ENCODE results near the gene LIPA. TPM values are rescaled to one million over a fixed set of nuclear protein-coding genes. Genes with fewer than 3 reads are reported as not detected.
A peak's percentile ranks its signal among the peaks of the same experiment; 100 is the strongest.
"Not testable (repeated sequence)": the region's sequence is repeated elsewhere in the genome, so short reads cannot be mapped to it uniquely, and the experiment has no call there.

The LIPA gene
- total RNA-seq, 1 experiment from 2014 or later, result 40.3 TPM

DNA sequence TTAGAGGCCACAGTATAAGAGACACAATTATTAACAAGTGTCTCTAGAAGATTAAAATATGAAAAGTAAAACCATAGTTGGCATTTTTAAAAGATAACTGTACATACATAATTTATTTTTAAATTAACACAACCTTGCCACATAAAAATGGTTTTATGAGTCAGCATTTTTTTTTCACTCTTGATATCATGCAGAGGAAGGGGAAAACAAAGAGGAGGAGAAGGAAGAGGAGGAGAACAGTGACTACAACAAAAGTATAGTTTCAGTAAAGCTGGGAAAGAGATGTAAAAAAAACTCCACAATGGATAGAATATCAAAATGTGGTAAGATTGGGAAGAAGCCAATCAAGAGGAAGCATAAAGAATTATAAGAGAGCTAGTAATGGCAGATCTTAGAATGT, 78.5 kb downstream of the LIPA start:
- Histone ChIP-seq H3K27me3 (replicated peaks; ENCODE audit: insufficient read depth, low read depth, low read length, poor library complexity) (no peaks in the 10 kb centered on the region), H3K27ac (ENCODE audit: low read depth, low read length, poor library complexity, severe bottlenecking) (peak overlapping the region; percentile 58), H3K9me3 (ENCODE audit: low read depth, low read length, poor library complexity, severe bottlenecking) (no peaks in the 10 kb centered on the region), H3K4me1 (ENCODE audit: insufficient read depth, low read length, poor library complexity, severe bottlenecking) (peaks cover 11% of the 10 kb centered on the region), H3K36me3 (ENCODE audit: insufficient read depth, low read length, poor library complexity, severe bottlenecking) (no peaks in the 10 kb centered on the region), H3K4me3 (ENCODE audit: low read depth, low read length, poor library complexity, severe bottlenecking) (no peak overlapping the region)
- BruUV-seq (replicated peaks), result no TSS peak
- intact Hi-C loops (cut with micrococcal nuclease; ENCODE audit: unreplicated experiment), result no loop called here
- no peak for DNase-seq (ENCODE audit: low spot score)
- TF ChIP-seq, protein P1, sequence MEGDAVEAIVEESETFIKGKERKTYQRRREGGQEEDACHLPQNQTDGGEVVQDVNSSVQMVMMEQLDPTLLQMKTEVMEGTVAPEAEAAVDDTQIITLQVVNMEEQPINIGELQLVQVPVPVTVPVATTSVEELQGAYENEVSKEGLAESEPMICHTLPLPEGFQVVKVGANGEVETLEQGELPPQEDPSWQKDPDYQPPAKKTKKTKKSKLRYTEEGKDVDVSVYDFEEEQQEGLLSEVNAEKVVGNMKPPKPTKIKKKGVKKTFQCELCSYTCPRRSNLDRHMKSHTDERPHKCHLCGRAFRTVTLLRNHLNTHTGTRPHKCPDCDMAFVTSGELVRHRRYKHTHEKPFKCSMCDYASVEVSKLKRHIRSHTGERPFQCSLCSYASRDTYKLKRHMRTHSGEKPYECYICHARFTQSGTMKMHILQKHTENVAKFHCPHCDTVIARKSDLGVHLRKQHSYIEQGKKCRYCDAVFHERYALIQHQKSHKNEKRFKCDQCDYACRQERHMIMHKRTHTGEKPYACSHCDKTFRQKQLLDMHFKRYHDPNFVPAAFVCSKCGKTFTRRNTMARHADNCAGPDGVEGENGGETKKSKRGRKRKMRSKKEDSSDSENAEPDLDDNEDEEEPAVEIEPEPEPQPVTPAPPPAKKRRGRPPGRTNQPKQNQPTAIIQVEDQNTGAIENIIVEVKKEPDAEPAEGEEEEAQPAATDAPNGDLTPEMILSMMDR (conservative IDR thresholded peaks at IDR 0.05; ENCODE audit: low read depth, low read length), result no peak
- TF ChIP-seq EZH2 (IDR thresholded peaks at IDR 0.05; ENCODE audit: borderline replicate concordance, low read depth, low read length, poor library complexity, severe bottlenecking), result no peak
- CTCF ChIA-PET, result no interaction called here
- POLR2A ChIA-PET (ENCODE audit: low non-redundant PET), result no interaction called here

DNA sequence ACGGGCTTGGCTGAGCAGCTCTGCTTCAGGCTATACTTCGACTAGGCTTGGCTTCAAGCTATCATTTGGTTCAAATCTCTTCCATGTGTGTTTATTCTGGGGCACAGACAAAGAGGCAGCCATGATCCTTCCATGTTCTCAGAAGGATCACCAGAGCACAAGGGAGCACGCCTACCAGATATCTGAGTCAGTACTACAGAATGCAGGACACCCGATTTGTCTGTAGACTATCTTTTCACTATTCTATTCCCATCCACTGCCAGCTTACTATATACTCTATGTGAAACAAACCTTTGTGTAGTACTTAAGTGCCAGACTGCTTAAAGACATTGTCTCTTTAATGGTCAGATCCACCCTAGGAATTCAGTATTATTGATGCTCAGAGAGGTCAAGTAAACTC, 79.6 kb downstream of the LIPA start:
- H3K36me3 ChIP-seq (ENCODE audit: insufficient read depth, low read length, poor library complexity, severe bottlenecking), result no peaks in the 10 kb centered on the region
- H3K27ac ChIP-seq (ENCODE audit: low read depth, low read length, poor library complexity, severe bottlenecking), result no peak overlapping the region
- DNase-seq (ENCODE audit: low spot score), result no peak
- H3K27me3 ChIP-seq (replicated peaks; ENCODE audit: insufficient read depth, low read depth, low read length, poor library complexity), result no peaks in the 10 kb centered on the region
- no peaks in the 10 kb centered on the region for H3K9me3 ChIP-seq (ENCODE audit: low read depth, low read length, poor library complexity, severe bottlenecking)
- no peak for TF ChIP-seq EZH2 (IDR thresholded peaks at IDR 0.05; ENCODE audit: borderline replicate concordance, low read depth, low read length, poor library complexity, severe bottlenecking)
- TF ChIP-seq, protein P1 (conservative IDR thresholded peaks at IDR 0.05; ENCODE audit: low read depth, low read length), result no peak
- POLR2A ChIA-PET (ENCODE audit: low non-redundant PET), result no interaction called here
- H3K4me3 ChIP-seq (ENCODE audit: low read depth, low read length, poor library complexity, severe bottlenecking), result no peak overlapping the region
- CTCF ChIA-PET, result no interaction called here
- BruUV-seq (replicated peaks), result no TSS peak
- intact Hi-C loops (cut with micrococcal nuclease; ENCODE audit: unreplicated experiment), result no loop called here
- H3K4me1 ChIP-seq (ENCODE audit: insufficient read depth, low read length, poor library complexity, severe bottlenecking), result peaks cover 11% of the 10 kb centered on the region

DNA sequence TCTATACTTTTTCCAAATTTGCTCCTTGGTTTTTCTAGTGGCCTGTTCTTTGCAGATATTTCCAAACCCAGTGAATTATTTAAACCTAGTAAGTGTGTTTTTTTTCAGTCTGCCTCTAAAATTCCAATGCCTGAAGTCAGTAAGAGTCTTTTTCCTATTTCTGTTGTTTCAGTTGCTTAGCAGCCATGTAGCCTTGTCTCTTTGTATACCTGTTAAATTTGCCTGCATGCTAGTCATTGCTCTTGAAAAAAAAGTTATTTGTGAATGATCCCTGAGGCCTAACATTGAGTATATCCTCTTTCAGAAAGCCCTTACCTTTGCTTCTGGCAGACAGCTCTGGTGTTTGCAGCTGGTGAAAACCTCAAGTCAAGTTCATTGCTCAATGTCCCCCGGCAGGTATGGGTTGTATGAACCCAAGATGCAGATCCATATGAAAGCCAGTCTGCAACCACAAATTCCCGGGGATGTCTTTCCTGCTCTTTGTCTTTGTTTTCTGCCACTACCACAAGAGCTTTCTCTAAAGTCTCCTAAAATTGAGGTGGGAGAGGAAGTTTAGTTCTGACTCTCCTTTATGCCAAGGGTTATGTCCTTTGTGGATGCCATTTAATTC, 80.2 kb downstream of the LIPA start:
- intact Hi-C loops (cut with micrococcal nuclease; ENCODE audit: unreplicated experiment), result no loop called here
- CTCF ChIA-PET, result no interaction called here
- BruUV-seq (replicated peaks), result no TSS peak

DNA sequence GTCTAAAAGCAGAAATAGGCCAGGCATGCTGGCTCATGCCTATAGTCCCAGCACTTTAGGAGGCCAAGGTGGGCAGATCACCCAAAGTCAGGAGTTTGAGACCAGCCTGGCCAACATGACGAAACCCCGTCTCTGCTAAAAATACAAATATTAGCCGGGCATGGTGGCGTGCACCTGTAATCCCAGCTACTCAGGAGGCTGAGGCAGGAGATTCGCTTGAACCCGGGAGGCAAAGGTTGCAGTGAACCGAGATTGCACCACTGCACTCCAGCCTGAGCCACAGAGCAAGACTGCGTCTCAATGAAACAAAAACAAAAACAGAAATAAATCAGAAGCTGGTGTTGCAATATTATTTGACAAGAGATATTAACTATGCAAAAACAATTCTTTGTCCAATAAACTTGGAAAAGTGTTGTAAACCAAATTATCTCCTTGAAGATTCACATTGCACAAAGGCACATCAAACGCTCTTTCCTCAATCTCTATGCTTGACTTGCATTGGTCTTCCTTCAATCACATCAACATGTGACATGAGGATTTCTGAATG, 83.1 kb downstream of the LIPA start:
- H3K36me3 ChIP-seq (ENCODE audit: insufficient read depth, low read length, poor library complexity, severe bottlenecking); BruUV-seq (replicated peaks); DNase-seq (ENCODE audit: low spot score); H3K27ac ChIP-seq (ENCODE audit: low read depth, low read length, poor library complexity, severe bottlenecking); H3K27me3 ChIP-seq (replicated peaks; ENCODE audit: insufficient read depth, low read depth, low read length, poor library complexity); CTCF ChIA-PET; POLR2A ChIA-PET (ENCODE audit: low non-redundant PET); intact Hi-C loops (cut with micrococcal nuclease; ENCODE audit: unreplicated experiment); H3K9me3 ChIP-seq (ENCODE audit: low read depth, low read length, poor library complexity, severe bottlenecking); H3K4me3 ChIP-seq (ENCODE audit: low read depth, low read length, poor library complexity, severe bottlenecking): not testable (repeated sequence)
- peaks cover 11% of the 10 kb centered on the region for H3K4me1 ChIP-seq (ENCODE audit: insufficient read depth, low read length, poor library complexity, severe bottlenecking)

More for the DNA sequence above, 80.2 kb downstream of the LIPA start:
- Histone ChIP-seq H3K4me1 (ENCODE audit: insufficient read depth, low read length, poor library complexity, severe bottlenecking) (peaks cover 11% of the 10 kb centered on the region), H3K27me3 (replicated peaks; ENCODE audit: insufficient read depth, low read depth, low read length, poor library complexity) (no peaks in the 10 kb centered on the region), H3K36me3 (ENCODE audit: insufficient read depth, low read length, poor library complexity, severe bottlenecking) (no peaks in the 10 kb centered on the region), H3K9me3 (ENCODE audit: low read depth, low read length, poor library complexity, severe bottlenecking) (no peaks in the 10 kb centered on the region), H3K27ac (ENCODE audit: low read depth, low read length, poor library complexity, severe bottlenecking) (no peak overlapping the region), H3K4me3 (ENCODE audit: low read depth, low read length, poor library complexity, severe bottlenecking) (no peak overlapping the region)
- no peak for DNase-seq (ENCODE audit: low spot score)
- POLR2A ChIA-PET (ENCODE audit: low non-redundant PET), result no interaction called here
- TF ChIP-seq, protein P1 (conservative IDR thresholded peaks at IDR 0.05; ENCODE audit: low read depth, low read length), result no peak
- TF ChIP-seq EZH2 (IDR thresholded peaks at IDR 0.05; ENCODE audit: borderline replicate concordance, low read depth, low read length, poor library complexity, severe bottlenecking), result no peak

Data from A673 (cell line).